Measurements from ENCODE around the gene CDH4.

CDH4 gene

GRCh38 chr20:61263084-61263695 is 11.1 kb downstream of the CDH4 start:
- Histone ChIP-seq H3K4me3 (replicated peaks; ENCODE audit: insufficient read depth, low read length) (no peak overlapping the region), H3K27ac (replicated peaks) (no peak overlapping the region), H3K27me3 (ENCODE audit: insufficient read depth, poor library complexity, severe bottlenecking) (no peaks in the 10 kb centered on the region)
- TF ChIP-seq, protein P1, sequence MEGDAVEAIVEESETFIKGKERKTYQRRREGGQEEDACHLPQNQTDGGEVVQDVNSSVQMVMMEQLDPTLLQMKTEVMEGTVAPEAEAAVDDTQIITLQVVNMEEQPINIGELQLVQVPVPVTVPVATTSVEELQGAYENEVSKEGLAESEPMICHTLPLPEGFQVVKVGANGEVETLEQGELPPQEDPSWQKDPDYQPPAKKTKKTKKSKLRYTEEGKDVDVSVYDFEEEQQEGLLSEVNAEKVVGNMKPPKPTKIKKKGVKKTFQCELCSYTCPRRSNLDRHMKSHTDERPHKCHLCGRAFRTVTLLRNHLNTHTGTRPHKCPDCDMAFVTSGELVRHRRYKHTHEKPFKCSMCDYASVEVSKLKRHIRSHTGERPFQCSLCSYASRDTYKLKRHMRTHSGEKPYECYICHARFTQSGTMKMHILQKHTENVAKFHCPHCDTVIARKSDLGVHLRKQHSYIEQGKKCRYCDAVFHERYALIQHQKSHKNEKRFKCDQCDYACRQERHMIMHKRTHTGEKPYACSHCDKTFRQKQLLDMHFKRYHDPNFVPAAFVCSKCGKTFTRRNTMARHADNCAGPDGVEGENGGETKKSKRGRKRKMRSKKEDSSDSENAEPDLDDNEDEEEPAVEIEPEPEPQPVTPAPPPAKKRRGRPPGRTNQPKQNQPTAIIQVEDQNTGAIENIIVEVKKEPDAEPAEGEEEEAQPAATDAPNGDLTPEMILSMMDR (IDR thresholded peaks at IDR 0.05; ENCODE audit: insufficient read depth, low read length) = peak; percentile 68
- TF ChIP-seq GABPA (IDR thresholded peaks at IDR 0.05; ENCODE audit: low read depth) = no peak
- DNase-seq (ENCODE audit: low read depth in 1 of 2, low spot score in 1 of 2) = peak in 1 of 2 experiments; percentile 13

GRCh38 chr20:61263938-61264337 is 11.9 kb downstream of the CDH4 start:
- Histone ChIP-seq H3K27me3 (ENCODE audit: insufficient read depth, poor library complexity, severe bottlenecking) (no peaks in the 10 kb centered on the region), H3K4me3 (replicated peaks; ENCODE audit: insufficient read depth, low read length) (no peak overlapping the region), H3K27ac (replicated peaks) (no peak overlapping the region)
- no peak for DNase-seq (ENCODE audit: low read depth in 1 of 2, low spot score in 1 of 2)
- TF ChIP-seq, protein P2, sequence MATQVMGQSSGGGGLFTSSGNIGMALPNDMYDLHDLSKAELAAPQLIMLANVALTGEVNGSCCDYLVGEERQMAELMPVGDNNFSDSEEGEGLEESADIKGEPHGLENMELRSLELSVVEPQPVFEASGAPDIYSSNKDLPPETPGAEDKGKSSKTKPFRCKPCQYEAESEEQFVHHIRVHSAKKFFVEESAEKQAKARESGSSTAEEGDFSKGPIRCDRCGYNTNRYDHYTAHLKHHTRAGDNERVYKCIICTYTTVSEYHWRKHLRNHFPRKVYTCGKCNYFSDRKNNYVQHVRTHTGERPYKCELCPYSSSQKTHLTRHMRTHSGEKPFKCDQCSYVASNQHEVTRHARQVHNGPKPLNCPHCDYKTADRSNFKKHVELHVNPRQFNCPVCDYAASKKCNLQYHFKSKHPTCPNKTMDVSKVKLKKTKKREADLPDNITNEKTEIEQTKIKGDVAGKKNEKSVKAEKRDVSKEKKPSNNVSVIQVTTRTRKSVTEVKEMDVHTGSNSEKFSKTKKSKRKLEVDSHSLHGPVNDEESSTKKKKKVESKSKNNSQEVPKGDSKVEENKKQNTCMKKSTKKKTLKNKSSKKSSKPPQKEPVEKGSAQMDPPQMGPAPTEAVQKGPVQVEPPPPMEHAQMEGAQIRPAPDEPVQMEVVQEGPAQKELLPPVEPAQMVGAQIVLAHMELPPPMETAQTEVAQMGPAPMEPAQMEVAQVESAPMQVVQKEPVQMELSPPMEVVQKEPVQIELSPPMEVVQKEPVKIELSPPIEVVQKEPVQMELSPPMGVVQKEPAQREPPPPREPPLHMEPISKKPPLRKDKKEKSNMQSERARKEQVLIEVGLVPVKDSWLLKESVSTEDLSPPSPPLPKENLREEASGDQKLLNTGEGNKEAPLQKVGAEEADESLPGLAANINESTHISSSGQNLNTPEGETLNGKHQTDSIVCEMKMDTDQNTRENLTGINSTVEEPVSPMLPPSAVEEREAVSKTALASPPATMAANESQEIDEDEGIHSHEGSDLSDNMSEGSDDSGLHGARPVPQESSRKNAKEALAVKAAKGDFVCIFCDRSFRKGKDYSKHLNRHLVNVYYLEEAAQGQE (IDR thresholded peaks at IDR 0.05; ENCODE audit: insufficient replicate concordance, low read depth) = no peak
- TF ChIP-seq, protein P1 (IDR thresholded peaks at IDR 0.05; ENCODE audit: insufficient read depth, low read length) = no peak
- TF ChIP-seq GABPA (IDR thresholded peaks at IDR 0.05; ENCODE audit: low read depth) (no peak), SPI1 (IDR thresholded peaks at IDR 0.05; ENCODE audit: borderline replicate concordance, low read depth) (no peak), POLR2AphosphoS5 (IDR thresholded peaks at IDR 0.05; ENCODE audit: low read depth) (no peak)

DNA sequence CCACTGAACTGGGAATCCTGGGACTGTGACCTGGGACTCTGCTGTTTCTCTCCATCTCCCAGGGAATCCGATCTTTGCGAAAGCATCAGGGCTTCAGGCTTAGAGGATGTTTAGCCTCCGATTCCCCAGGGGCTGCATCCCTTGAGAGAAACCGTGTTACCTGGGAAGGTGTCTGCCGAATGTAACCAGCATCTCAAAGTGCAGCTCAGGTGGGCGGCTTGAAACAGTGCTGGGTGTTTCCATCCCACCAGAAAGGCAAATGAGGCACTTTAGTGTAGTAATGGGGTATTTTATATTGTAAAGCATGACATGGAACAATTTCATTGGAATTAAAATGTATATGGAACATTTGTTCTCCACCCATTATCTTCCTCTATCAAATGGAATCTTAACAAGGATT is 15.2 kb downstream of the CDH4 start:
- no peaks in the 10 kb centered on the region for H3K27me3 ChIP-seq (ENCODE audit: insufficient read depth, poor library complexity, severe bottlenecking)
- TF ChIP-seq, protein P1 (IDR thresholded peaks at IDR 0.05; ENCODE audit: insufficient read depth, low read length) = no peak
- TF ChIP-seq GABPA (IDR thresholded peaks at IDR 0.05; ENCODE audit: low read depth) (no peak), POLR2AphosphoS5 (IDR thresholded peaks at IDR 0.05; ENCODE audit: low read depth) (no peak), SPI1 (IDR thresholded peaks at IDR 0.05; ENCODE audit: borderline replicate concordance, low read depth) (no peak)
- TF ChIP-seq, protein P2 (IDR thresholded peaks at IDR 0.05; ENCODE audit: insufficient replicate concordance, low read depth) = no peak

GRCh38 chr20:61268024-61268423 is 16.0 kb downstream of the CDH4 start:
- Histone ChIP-seq H3K27ac (replicated peaks) (no peak overlapping the region), H3K4me3 (replicated peaks; ENCODE audit: insufficient read depth, low read length) (no peak overlapping the region), H3K27me3 (ENCODE audit: insufficient read depth, poor library complexity, severe bottlenecking) (no peaks in the 10 kb centered on the region)
- no peak for DNase-seq (ENCODE audit: low read depth in 1 of 2, low spot score in 1 of 2)
- TF ChIP-seq, protein P2 (IDR thresholded peaks at IDR 0.05; ENCODE audit: insufficient replicate concordance, low read depth) = no peak
- TF ChIP-seq SPI1 (IDR thresholded peaks at IDR 0.05; ENCODE audit: borderline replicate concordance, low read depth) (no peak), POLR2AphosphoS5 (IDR thresholded peaks at IDR 0.05; ENCODE audit: low read depth) (no peak), GABPA (IDR thresholded peaks at IDR 0.05; ENCODE audit: low read depth) (no peak)
- TF ChIP-seq, protein P1 (IDR thresholded peaks at IDR 0.05; ENCODE audit: insufficient read depth, low read length) = no peak

More for the DNA sequence above, 15.2 kb downstream of the CDH4 start:
- Histone ChIP-seq H3K4me3 (replicated peaks; ENCODE audit: insufficient read depth, low read length) (no peak overlapping the region), H3K27ac (replicated peaks) (no peak overlapping the region)
- DNase-seq (ENCODE audit: low read depth in 1 of 2, low spot score in 1 of 2) = no peak
